SK-N-SH (cell line): ENCODE results near the gene ZSWIM1. TPM values are rescaled to one million over a fixed set of nuclear protein-coding genes. Genes with fewer than 3 reads are reported as not detected.

Source experiments
- CTCF ChIA-PET: fragments of 300-600, 350-600 bp; formaldehyde crosslinking; extraction: SDS; loops from one replicate; lab custom pipeline; 2021; lab: Yijun Ruan, JAX
- POLR2A ChIA-PET: fragments of 350-600 bp; sonication (Branson Sonifier 250); formaldehyde crosslinking; extraction: SDS; loops from one replicate; lab custom pipeline; 2020; ENCODE audit warnings: antibody characterized with exemption, inconsistent platforms; lab: Yijun Ruan, JAX
- DNase-seq: peaks from one replicate; pipeline ENCODE4 v3.0.0; 2012
- H2AFZ ChIP-seq: fragments of 200-600 bp; sonication (generic); 2 replicates; pipeline ENCODE4 v1.8.1; 2016; ENCODE audit warnings: antibody characterized with exemption, mild to moderate bottlenecking, low read depth
- H3F3A ChIP-seq: fragments of 200-600 bp; sonication (generic); replicated peaks from 2 replicates; pipeline ENCODE3; 2016; ENCODE audit warnings: antibody characterized with exemption, mild to moderate bottlenecking; ENCODE audit not compliant: insufficient read depth
- H3K27ac ChIP-seq, 2 experiments: fragments of 200-500 bp in 1 of 2; fragments of 200-600 bp in 1 of 2; sonication (Bioruptor generic) in 1 of 2; sonication (generic), shearing (Covaris generic) in 1 of 2; 2 replicates each; pipeline versions ENCODE4 v1.5.1 to v1.6.1; 2014 to 2016; ENCODE audit warnings: low read depth in 2 of 2, inconsistent platforms in 1 of 2, low read length in 1 of 2, mild to moderate bottlenecking in 1 of 2, mixed read lengths in 1 of 2
- H3K27me3 ChIP-seq: fragments of 200-600 bp; sonication (generic), shearing (Covaris generic); 2 replicates; pipeline ENCODE4 v1.6.1; 2016; ENCODE audit warnings: mixed run types; ENCODE audit not compliant: insufficient read depth
- H3K36me3 ChIP-seq, 2 experiments: fragments of 200-500 bp in 1 of 2; fragments of 200-600 bp in 1 of 2; sonication (Bioruptor generic) in 1 of 2; sonication (generic) in 1 of 2; replicated peaks in 1 of 2; 2 replicates each; pipeline versions ENCODE3 to v1.5.1; 2014 to 2016; ENCODE audit warnings: low read length in 1 of 2, mild to moderate bottlenecking in 1 of 2; ENCODE audit not compliant: insufficient read depth in 2 of 2, control insufficient read depth in 1 of 2
- H3K4me1 ChIP-seq, 2 experiments: fragments of 200-500 bp in 1 of 2; fragments of 200-600 bp in 1 of 2; sonication (Bioruptor generic) in 1 of 2; sonication (generic), shearing (Covaris generic) in 1 of 2; 2 replicates each; pipeline versions ENCODE4 v1.5.1 to v1.6.1; 2014 to 2016; ENCODE audit warnings: low read depth in 1 of 2, low read length in 1 of 2, mixed run types in 1 of 2; ENCODE audit not compliant: insufficient read depth in 2 of 2, control insufficient read depth in 1 of 2
- H3K4me2 ChIP-seq: fragments of 200-600 bp; sonication (generic), shearing (Covaris generic); 2 replicates; pipeline ENCODE4 v1.6.1; 2017; ENCODE audit warnings: mixed run types
- H3K4me3 ChIP-seq, 2 experiments: fragments of 200-500 bp in 1 of 2; fragments of 200-600 bp in 1 of 2; sonication (Bioruptor generic) in 1 of 2; sonication (generic), shearing (Covaris generic) in 1 of 2; 2 replicates each; pipeline versions ENCODE4 v1.5.1 to v1.8.1; 2014 to 2016; ENCODE audit warnings: low read depth in 2 of 2, inconsistent platforms in 1 of 2, low read length in 1 of 2, mild to moderate bottlenecking in 1 of 2, mixed read lengths in 1 of 2, moderate library complexity in 1 of 2
- H3K79me2 ChIP-seq: fragments of 200-600 bp; sonication (generic); 2 replicates; pipeline ENCODE4 v1.8.1; 2017; ENCODE audit warnings: mild to moderate bottlenecking; ENCODE audit not compliant: insufficient read depth
- H3K9ac ChIP-seq: fragments of 200-600 bp; sonication (generic); 2 replicates; pipeline ENCODE4 v1.6.1; 2017; ENCODE audit warnings: mixed run types
- H3K9me2 ChIP-seq: fragments of 200-600 bp; sonication (generic); 2 replicates; pipeline ENCODE4 v1.6.1; 2017; ENCODE audit warnings: mixed run types
- H3K9me3 ChIP-seq: fragments of 200-600 bp; sonication (generic); 2 replicates; pipeline ENCODE4 v1.6.1; 2017; ENCODE audit warnings: mixed run types, mild to moderate bottlenecking, moderate library complexity
- H4K20me1 ChIP-seq: fragments of 200-600 bp; sonication (generic); 2 replicates; pipeline ENCODE4 v1.6.1; 2017; ENCODE audit warnings: mild to moderate bottlenecking, mixed run types; ENCODE audit not compliant: insufficient read depth
- EP300 ChIP-seq, 2 experiments: IDR thresholded peaks; 2 replicates each; pipeline versions ENCODE4 v1.4.0 to v1.6.1; 2012; ENCODE audit warnings: borderline replicate concordance in 1 of 2, low read depth in 1 of 2, low read length in 1 of 2
- EZH2phosphoT487 ChIP-seq: fragments of 200-600 bp; sonication (generic); IDR thresholded peaks from 2 replicates; pipeline ENCODE4 v1.6.1; 2017; ENCODE audit warnings: low read depth, mixed run types, mild to moderate bottlenecking, antibody characterized with exemption, moderate library complexity, borderline replicate concordance
- FOSL2 ChIP-seq: IDR thresholded peaks from 2 replicates; pipeline ENCODE4 v1.4.0; 2012; ENCODE audit warnings: low read depth, mild to moderate bottlenecking, moderate library complexity, borderline replicate concordance
- IRF3 ChIP-seq: fragments of 150-350 bp; IDR thresholded peaks from 2 replicates; pipeline ENCODE4 v1.6.1; 2016; ENCODE audit warnings: mild to moderate bottlenecking, low read depth, low read length
- MAX ChIP-seq: IDR thresholded peaks from 2 replicates; pipeline ENCODE4 v1.4.0; 2012; ENCODE audit warnings: low read depth
- MEF2A ChIP-seq: IDR thresholded peaks from 2 replicates; pipeline ENCODE4 v1.4.0; 2012; ENCODE audit warnings: low read depth, borderline replicate concordance
- MXI1 ChIP-seq: IDR thresholded peaks from 2 replicates; pipeline ENCODE4 v1.6.1; 2012; ENCODE audit warnings: mild to moderate bottlenecking, low read depth, low read length, improper control_type of control experiment
- NRF1 ChIP-seq: IDR thresholded peaks from 2 replicates; pipeline ENCODE4 v1.6.1; 2012; ENCODE audit warnings: low read depth, mild to moderate bottlenecking, low read length
- RCOR1 ChIP-seq: fragments of 150-350 bp; IDR thresholded peaks from 2 replicates; pipeline ENCODE4 v1.6.1; 2017; ENCODE audit warnings: antibody characterized with exemption, low read length
- RXRA ChIP-seq: IDR thresholded peaks from 2 replicates; pipeline ENCODE4 v1.4.0; 2012; ENCODE audit warnings: low read depth, mild to moderate bottlenecking, borderline replicate concordance
- TCF12 ChIP-seq: IDR thresholded peaks from 2 replicates; pipeline ENCODE4 v1.4.0; 2012
- TEAD4 ChIP-seq: IDR thresholded peaks from 2 replicates; pipeline ENCODE4 v1.4.0; 2012; ENCODE audit warnings: mild to moderate bottlenecking, borderline replicate concordance; ENCODE audit not compliant: insufficient read depth
- WGBS: methylation state at CpG from one replicate; pipeline ENCODE4 v1.1.6; 2017; ENCODE audit warnings: low lambda C conversion rate; 5-methylcytosine and 5-hydroxymethylcytosine counted together
- polyA plus RNA-seq, 3 experiments: library from polyadenylated mRNA; depleted of rRNA; stranded (reverse); fragments of >200 nt; gene quantifications; 2 replicates each; pipeline ENCODE4 v1.2.3, GENCODE V29; 2012
- TF ChIP-seq, protein P1 (sequence below): fragments of 150-350 bp; IDR thresholded peaks from 2 replicates; pipeline ENCODE4 v1.6.1; 2017; ENCODE audit warnings: antibody characterized with exemption, low read length, low read depth, borderline replicate concordance
- TF ChIP-seq, protein P2 (sequence below): fragments of 200-600 bp; sonication (generic); IDR thresholded peaks from 2 replicates; pipeline ENCODE4 v1.6.1; 2017; ENCODE audit warnings: antibody characterized with exemption, mild to moderate bottlenecking, moderate library complexity

ZSWIM1 gene
- polyA plus RNA-seq, 1 of the 3 experiments (the other 2 are of a cell fraction) = 1.8 TPM

DNA sequence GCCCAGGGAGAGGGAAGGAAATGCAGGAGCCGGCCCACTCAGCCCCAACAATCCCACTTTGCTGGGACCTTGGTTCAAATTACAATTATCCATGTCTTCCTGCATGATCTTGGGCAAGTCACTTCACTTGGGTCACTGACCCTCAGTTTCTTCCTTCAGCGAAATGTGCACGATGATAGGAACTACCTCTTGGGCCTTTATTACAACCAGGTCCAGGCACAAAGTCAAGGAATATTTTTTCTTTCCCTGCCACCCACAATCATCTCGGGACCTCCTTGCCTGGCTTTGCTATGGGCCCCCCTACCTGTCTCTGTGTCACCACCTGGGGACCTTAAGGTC lies 31.3 kb downstream of the ZSWIM1 start:
- POLR2A ChIA-PET = interaction anchor here (0.6 to 3.2 kb wide), 5 partner anchors 8 to 30 kb away, joined by 3 to 46 read pairs (median 5); partner anchors contain the start of genes CTSA, NEURL2 and PCIF1
- Histone ChIP-seq H3K9me3 (no peaks in the 10 kb centered on the region), H3K9me2 (no peaks in the 10 kb centered on the region), H3K27ac (peak overlapping the region; percentile 47 to 91), H3K9ac (peak overlapping the region; percentile 84), H3K4me3 (peak overlapping the region; percentile 60 to 72), H3K36me3 (peaks cover 5 to 14% of the 10 kb centered on the region in 2 experiments), H3K4me1 (peaks cover 7 to 8% of the 10 kb centered on the region in 2 experiments; a peak in 1 of 4 replicates), H2AFZ (peak overlapping the region; percentile 95)
- no peak for DNase-seq
- CTCF ChIA-PET = interaction anchor here (1.1 kb wide), 1 partner anchor 22 kb away, joined by 4 read pairs; no protein-coding TSS in a partner anchor
- TF ChIP-seq RXRA = no peak
- no peak for TF ChIP-seq MAX
- TF ChIP-seq TCF12 = no peak
- TF ChIP-seq EZH2phosphoT487 = no peak
- TF ChIP-seq, protein P1, sequence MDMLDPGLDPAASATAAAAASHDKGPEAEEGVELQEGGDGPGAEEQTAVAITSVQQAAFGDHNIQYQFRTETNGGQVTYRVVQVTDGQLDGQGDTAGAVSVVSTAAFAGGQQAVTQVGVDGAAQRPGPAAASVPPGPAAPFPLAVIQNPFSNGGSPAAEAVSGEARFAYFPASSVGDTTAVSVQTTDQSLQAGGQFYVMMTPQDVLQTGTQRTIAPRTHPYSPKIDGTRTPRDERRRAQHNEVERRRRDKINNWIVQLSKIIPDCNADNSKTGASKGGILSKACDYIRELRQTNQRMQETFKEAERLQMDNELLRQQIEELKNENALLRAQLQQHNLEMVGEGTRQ = no peak
- no peak for TF ChIP-seq RCOR1
- no peak for TF ChIP-seq EP300 (IDR thresholded peaks at IDR 0.05; ENCODE audit: borderline replicate concordance in 1 of 2, low read depth in 1 of 2, low read length in 1 of 2)
- no peak for TF ChIP-seq IRF3
- TF ChIP-seq FOSL2 = no peak
- TF ChIP-seq, protein P2, sequence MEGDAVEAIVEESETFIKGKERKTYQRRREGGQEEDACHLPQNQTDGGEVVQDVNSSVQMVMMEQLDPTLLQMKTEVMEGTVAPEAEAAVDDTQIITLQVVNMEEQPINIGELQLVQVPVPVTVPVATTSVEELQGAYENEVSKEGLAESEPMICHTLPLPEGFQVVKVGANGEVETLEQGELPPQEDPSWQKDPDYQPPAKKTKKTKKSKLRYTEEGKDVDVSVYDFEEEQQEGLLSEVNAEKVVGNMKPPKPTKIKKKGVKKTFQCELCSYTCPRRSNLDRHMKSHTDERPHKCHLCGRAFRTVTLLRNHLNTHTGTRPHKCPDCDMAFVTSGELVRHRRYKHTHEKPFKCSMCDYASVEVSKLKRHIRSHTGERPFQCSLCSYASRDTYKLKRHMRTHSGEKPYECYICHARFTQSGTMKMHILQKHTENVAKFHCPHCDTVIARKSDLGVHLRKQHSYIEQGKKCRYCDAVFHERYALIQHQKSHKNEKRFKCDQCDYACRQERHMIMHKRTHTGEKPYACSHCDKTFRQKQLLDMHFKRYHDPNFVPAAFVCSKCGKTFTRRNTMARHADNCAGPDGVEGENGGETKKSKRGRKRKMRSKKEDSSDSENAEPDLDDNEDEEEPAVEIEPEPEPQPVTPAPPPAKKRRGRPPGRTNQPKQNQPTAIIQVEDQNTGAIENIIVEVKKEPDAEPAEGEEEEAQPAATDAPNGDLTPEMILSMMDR = no peak
- no peak for TF ChIP-seq TEAD4
- no peak for TF ChIP-seq MXI1
- TF ChIP-seq NRF1 = no peak
- TF ChIP-seq MEF2A = no peak
- TF ChIP-seq, all 33 proteins: peak for 0
- peak overlapping the region; percentile 99 for H3K4me2 ChIP-seq
- H3K79me2 ChIP-seq = peaks cover 10% of the 10 kb centered on the region
- peaks cover 6% of the 10 kb centered on the region for H3F3A ChIP-seq
- WGBS = 60% methylated on average over 4 of the region's 4 CpGs
- H4K20me1 ChIP-seq = no peaks in the 10 kb centered on the region; the same call in 1 of the 2 replicates
- no peaks in the 10 kb centered on the region for H3K27me3 ChIP-seq
